GM23338 (cell line): ENCODE data around the gene RNF34. TPM values are rescaled to one million over a fixed set of nuclear protein-coding genes. Genes with fewer than 3 reads are reported as not detected.

Source experiments
- ATAC-seq: fragments of 200-7000 bp; cut with Tn5 transposase; 3 replicates; pipeline ENCODE4 v1.9.1; 2020
- DNase-seq: peaks from one replicate; pipeline ENCODE4 v3.0.0-alpha.2; 2015; ENCODE audit warnings: low spot score
- H2AFZ ChIP-seq: fragments of 200-600 bp; sonication (generic); 2 replicates; pipeline ENCODE4 v1.8.0; 2016; ENCODE audit warnings: antibody characterized with exemption, mild to moderate bottlenecking, moderate library complexity
- H3F3A ChIP-seq: fragments of 200-600 bp; sonication (generic); replicated peaks from 2 replicates; pipeline ENCODE4 v1.8.0; 2017; ENCODE audit warnings: antibody characterized with exemption, mixed run types, low read depth
- H3K27ac ChIP-seq: fragments of 200-600 bp; sonication (generic); 2 replicates; pipeline ENCODE4 v1.6.1; 2016; ENCODE audit warnings: low read depth
- H3K27me3 ChIP-seq: fragments of 200-600 bp; sonication (generic); 2 replicates; pipeline ENCODE4 v1.8.0; 2016; ENCODE audit warnings: mild to moderate bottlenecking, mixed run types, moderate library complexity; ENCODE audit not compliant: insufficient read depth
- H3K36me3 ChIP-seq: fragments of 200-600 bp; sonication (generic); 2 replicates; pipeline ENCODE4 v1.8.0; 2016; ENCODE audit warnings: mild to moderate bottlenecking; ENCODE audit not compliant: insufficient read depth
- H3K4me1 ChIP-seq: fragments of 200-600 bp; sonication (generic); 2 replicates; pipeline ENCODE4 v1.8.0; 2016; ENCODE audit warnings: mild to moderate bottlenecking, moderate library complexity; ENCODE audit not compliant: insufficient read depth
- H3K4me2 ChIP-seq: fragments of 200-600 bp; sonication (generic); 2 replicates; pipeline ENCODE4 v1.7.1; 2017; ENCODE audit warnings: mixed run types
- H3K4me3 ChIP-seq: fragments of 200-600 bp; sonication (generic); 2 replicates; pipeline ENCODE4 v1.6.1; 2016; ENCODE audit warnings: mixed run types
- H3K79me2 ChIP-seq: fragments of 200-600 bp; sonication (generic); replicated peaks from 2 replicates; pipeline ENCODE4 v1.8.0; 2017; ENCODE audit warnings: mild to moderate bottlenecking; ENCODE audit not compliant: insufficient read depth
- H3K9me2 ChIP-seq: fragments of 200-600 bp; sonication (generic); 2 replicates; pipeline ENCODE4 v1.8.0; 2017; ENCODE audit not compliant: insufficient read depth
- H4K20me1 ChIP-seq: fragments of 200-600 bp; sonication (generic); replicated peaks from 2 replicates; pipeline ENCODE4 v1.8.0; 2017; ENCODE audit warnings: mild to moderate bottlenecking; ENCODE audit not compliant: insufficient read depth
- H3K27ac Mint-ChIP-seq: 2 replicates; pipeline ENCODE4 v1.8.0; 2020; ENCODE audit warnings: inconsistent platforms, mild to moderate bottlenecking, moderate library complexity, mixed read lengths
- H3K27me3 Mint-ChIP-seq: 3 replicates; pipeline ENCODE4 v1.8.0; 2022; ENCODE audit warnings: low read depth, mild to moderate bottlenecking, moderate library complexity, mixed read lengths, inconsistent platforms; ENCODE audit not compliant: insufficient read depth, poor library complexity
- H3K36me3 Mint-ChIP-seq: 3 replicates; pipeline ENCODE4 v1.8.0; 2021; ENCODE audit warnings: low read depth, mild to moderate bottlenecking, inconsistent platforms, moderate library complexity, mixed read lengths
- H3K4me1 Mint-ChIP-seq: 3 replicates; pipeline ENCODE4 v1.8.0; 2020; ENCODE audit warnings: mild to moderate bottlenecking, inconsistent platforms, mixed read lengths
- H3K4me3 Mint-ChIP-seq: 3 replicates; pipeline ENCODE4 v1.8.0; 2021; ENCODE audit warnings: moderate library complexity, mild to moderate bottlenecking, inconsistent platforms, mixed read lengths
- H3K9me3 Mint-ChIP-seq: 3 replicates; pipeline ENCODE4 v1.8.0; 2020; ENCODE audit warnings: moderate library complexity, mild to moderate bottlenecking, inconsistent platforms, mixed read lengths
- CREB1 ChIP-seq: fragments of 250-450 bp; sonication (Bioruptor Pico); IDR thresholded peaks from 2 replicates; pipeline ENCODE4 v1.5.0; 2020; ENCODE audit warnings: low read depth, mild to moderate bottlenecking, moderate library complexity
- CTCF ChIP-seq, 2 experiments: fragments of 200-600 bp in 1 of 2; sonication (generic) in 1 of 2; conservative IDR thresholded peaks; 2 replicates each; pipeline versions ENCODE4 v1.5.1 to v1.6.1; 2016 to 2017; ENCODE audit warnings: antibody characterized with exemption in 2 of 2, low read depth in 2 of 2, mild to moderate bottlenecking in 2 of 2, moderate library complexity in 1 of 2
- EZH2 ChIP-seq: fragments of 200-600 bp; sonication (generic); IDR thresholded peaks from one replicate; pipeline ENCODE4 v1.8.0; 2017; ENCODE audit warnings: antibody characterized with exemption, mild to moderate bottlenecking, low read depth; ENCODE audit not compliant: unreplicated experiment
- EZH2phosphoT487 ChIP-seq: fragments of 200-600 bp; sonication (generic); IDR thresholded peaks from one replicate; pipeline ENCODE4 v1.8.1; 2018; ENCODE audit warnings: antibody characterized with exemption; ENCODE audit not compliant: unreplicated experiment
- JUNB ChIP-seq: IDR thresholded peaks from one replicate; pipeline ENCODE4 v1.6.1; 2016; ENCODE audit warnings: antibody characterized with exemption; ENCODE audit not compliant: unreplicated experiment
- NANOG ChIP-seq: IDR thresholded peaks from 2 replicates; pipeline ENCODE4 v1.6.1; 2016; ENCODE audit warnings: antibody characterized with exemption, borderline replicate concordance
- POLR2AphosphoS5 ChIP-seq: IDR thresholded peaks from 2 replicates; pipeline ENCODE4 v1.6.1; 2016; ENCODE audit warnings: antibody characterized with exemption, low read depth
- STAT1 ChIP-seq: IDR thresholded peaks from one replicate; pipeline ENCODE4 v1.6.1; 2016; ENCODE audit warnings: antibody characterized with exemption; ENCODE audit not compliant: unreplicated experiment
- ZNF114 ChIP-seq: fragments of 250-450 bp; sonication (Bioruptor Pico); IDR thresholded peaks from 2 replicates; pipeline ENCODE4 v1.5.0; 2020; ENCODE audit warnings: mild to moderate bottlenecking, moderate library complexity
- ZNF331 ChIP-seq: fragments of 250-450 bp; sonication (Bioruptor Pico); IDR thresholded peaks from 2 replicates; pipeline ENCODE4 v1.5.0; 2020; ENCODE audit warnings: low read depth, mild to moderate bottlenecking, moderate library complexity
- ZNF462 ChIP-seq: fragments of 250-450 bp; sonication (Bioruptor Pico); IDR thresholded peaks from 2 replicates; pipeline ENCODE4 v1.5.0; 2020; ENCODE audit warnings: mild to moderate bottlenecking, moderate library complexity
- polyA plus RNA-seq: library from polyadenylated mRNA; unstranded; fragments of >200 nt; fragmentation: Nextera tagmentation; extraction: Ambion mirVana; gene quantifications from 2 replicates; pipeline ENCODE4 v1.2.1, GENCODE V29; 2016
- total RNA-seq: library from RNA; depleted of rRNA; stranded (reverse); fragments of >200 nt; shearing (Covaris generic); gene quantifications from 2 replicates; pipeline ENCODE4 v1.2.3, GENCODE V29; 2014
- TF ChIP-seq, protein P1 (sequence below): IDR thresholded peaks from 2 replicates; pipeline ENCODE4 v1.6.1; 2016; ENCODE audit warnings: antibody characterized with exemption
- TF ChIP-seq, protein P2 (sequence below): IDR thresholded peaks from one replicate; pipeline ENCODE4 v1.6.1; 2018; ENCODE audit warnings: antibody characterized with exemption; ENCODE audit not compliant: unreplicated experiment

Gene RNF34
- total and polyA plus RNA-seq, 2 experiments from 2014 or later: 47.2 to 63.3 TPM

GRCh38 chr12:121428883-121429282 is 29.0 kb downstream of the RNF34 start:
- Histone ChIP-seq H3K4me3 (no peak overlapping the region), H3F3A (peaks cover 28% of the 10 kb centered on the region), H3K4me1 (no peaks in the 10 kb centered on the region), H2AFZ (no peak overlapping the region), H3K27ac (0 out of 2 replicates have a peak overlapping the region, but pooled peaks have one; percentile 59), H3K79me2 (no peaks in the 10 kb centered on the region), H3K9me2 (no peaks in the 10 kb centered on the region), H3K4me2 (no peak overlapping the region), H3K36me3 (peaks cover 60% of the 10 kb centered on the region), H4K20me1 (peaks cover 17% of the 10 kb centered on the region), H3K27me3 (no peaks in the 10 kb centered on the region)
- peaks cover 98% of the 10 kb centered on the region for H3K36me3 Mint-ChIP-seq
- peaks cover 5% of the 10 kb centered on the region for H3K27me3 Mint-ChIP-seq
- H3K4me3 Mint-ChIP-seq: no peak overlapping the region
- H3K9me3 Mint-ChIP-seq: no peaks in the 10 kb centered on the region
- H3K27ac Mint-ChIP-seq: no peak overlapping the region
- ATAC-seq: no peak
- no peak for DNase-seq
- H3K4me1 Mint-ChIP-seq: no peaks in the 10 kb centered on the region
- no peak for TF ChIP-seq POLR2AphosphoS5
- no peak for TF ChIP-seq ZNF462 (CRISPR knock-in tag)
- no peak for TF ChIP-seq CREB1
- TF ChIP-seq ZNF114 (CRISPR knock-in tag): no peak
- no peak for TF ChIP-seq EZH2phosphoT487
- no peak for TF ChIP-seq NANOG
- TF ChIP-seq, protein P1, sequence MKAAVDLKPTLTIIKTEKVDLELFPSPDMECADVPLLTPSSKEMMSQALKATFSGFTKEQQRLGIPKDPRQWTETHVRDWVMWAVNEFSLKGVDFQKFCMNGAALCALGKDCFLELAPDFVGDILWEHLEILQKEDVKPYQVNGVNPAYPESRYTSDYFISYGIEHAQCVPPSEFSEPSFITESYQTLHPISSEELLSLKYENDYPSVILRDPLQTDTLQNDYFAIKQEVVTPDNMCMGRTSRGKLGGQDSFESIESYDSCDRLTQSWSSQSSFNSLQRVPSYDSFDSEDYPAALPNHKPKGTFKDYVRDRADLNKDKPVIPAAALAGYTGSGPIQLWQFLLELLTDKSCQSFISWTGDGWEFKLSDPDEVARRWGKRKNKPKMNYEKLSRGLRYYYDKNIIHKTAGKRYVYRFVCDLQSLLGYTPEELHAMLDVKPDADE: no peak
- TF ChIP-seq, protein P2, sequence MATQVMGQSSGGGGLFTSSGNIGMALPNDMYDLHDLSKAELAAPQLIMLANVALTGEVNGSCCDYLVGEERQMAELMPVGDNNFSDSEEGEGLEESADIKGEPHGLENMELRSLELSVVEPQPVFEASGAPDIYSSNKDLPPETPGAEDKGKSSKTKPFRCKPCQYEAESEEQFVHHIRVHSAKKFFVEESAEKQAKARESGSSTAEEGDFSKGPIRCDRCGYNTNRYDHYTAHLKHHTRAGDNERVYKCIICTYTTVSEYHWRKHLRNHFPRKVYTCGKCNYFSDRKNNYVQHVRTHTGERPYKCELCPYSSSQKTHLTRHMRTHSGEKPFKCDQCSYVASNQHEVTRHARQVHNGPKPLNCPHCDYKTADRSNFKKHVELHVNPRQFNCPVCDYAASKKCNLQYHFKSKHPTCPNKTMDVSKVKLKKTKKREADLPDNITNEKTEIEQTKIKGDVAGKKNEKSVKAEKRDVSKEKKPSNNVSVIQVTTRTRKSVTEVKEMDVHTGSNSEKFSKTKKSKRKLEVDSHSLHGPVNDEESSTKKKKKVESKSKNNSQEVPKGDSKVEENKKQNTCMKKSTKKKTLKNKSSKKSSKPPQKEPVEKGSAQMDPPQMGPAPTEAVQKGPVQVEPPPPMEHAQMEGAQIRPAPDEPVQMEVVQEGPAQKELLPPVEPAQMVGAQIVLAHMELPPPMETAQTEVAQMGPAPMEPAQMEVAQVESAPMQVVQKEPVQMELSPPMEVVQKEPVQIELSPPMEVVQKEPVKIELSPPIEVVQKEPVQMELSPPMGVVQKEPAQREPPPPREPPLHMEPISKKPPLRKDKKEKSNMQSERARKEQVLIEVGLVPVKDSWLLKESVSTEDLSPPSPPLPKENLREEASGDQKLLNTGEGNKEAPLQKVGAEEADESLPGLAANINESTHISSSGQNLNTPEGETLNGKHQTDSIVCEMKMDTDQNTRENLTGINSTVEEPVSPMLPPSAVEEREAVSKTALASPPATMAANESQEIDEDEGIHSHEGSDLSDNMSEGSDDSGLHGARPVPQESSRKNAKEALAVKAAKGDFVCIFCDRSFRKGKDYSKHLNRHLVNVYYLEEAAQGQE: no peak
- TF ChIP-seq EZH2: no peak
- TF ChIP-seq STAT1: no peak
- no peak for TF ChIP-seq JUNB
- no peak for TF ChIP-seq ZNF331
- no peak for TF ChIP-seq CTCF (conservative IDR thresholded peaks at IDR 0.05; ENCODE audit: low read depth in 2 of 2)
